ENCODE data around the gene KCNQ5.

DNA sequence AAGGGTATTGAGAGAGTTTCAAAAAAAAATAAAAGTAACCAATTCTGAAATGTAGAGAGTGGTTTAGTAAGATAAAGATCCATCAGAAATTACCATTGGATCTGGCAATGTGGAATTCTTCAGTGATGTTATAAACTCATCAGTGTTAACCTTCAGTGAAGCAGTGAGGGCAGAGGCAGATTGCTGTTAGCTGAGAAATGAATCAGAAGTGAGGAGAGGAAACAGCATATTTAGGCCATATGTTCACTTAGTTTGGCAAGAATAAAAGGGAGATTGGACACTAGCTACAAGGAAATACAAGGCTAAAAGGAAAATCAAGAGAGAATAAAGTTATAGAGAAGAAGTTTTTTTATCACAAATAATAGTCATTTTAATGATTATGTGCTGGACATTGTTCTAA is 9.6 kb downstream of the KCNQ5 start:
- TF ChIP-seq, protein P1, sequence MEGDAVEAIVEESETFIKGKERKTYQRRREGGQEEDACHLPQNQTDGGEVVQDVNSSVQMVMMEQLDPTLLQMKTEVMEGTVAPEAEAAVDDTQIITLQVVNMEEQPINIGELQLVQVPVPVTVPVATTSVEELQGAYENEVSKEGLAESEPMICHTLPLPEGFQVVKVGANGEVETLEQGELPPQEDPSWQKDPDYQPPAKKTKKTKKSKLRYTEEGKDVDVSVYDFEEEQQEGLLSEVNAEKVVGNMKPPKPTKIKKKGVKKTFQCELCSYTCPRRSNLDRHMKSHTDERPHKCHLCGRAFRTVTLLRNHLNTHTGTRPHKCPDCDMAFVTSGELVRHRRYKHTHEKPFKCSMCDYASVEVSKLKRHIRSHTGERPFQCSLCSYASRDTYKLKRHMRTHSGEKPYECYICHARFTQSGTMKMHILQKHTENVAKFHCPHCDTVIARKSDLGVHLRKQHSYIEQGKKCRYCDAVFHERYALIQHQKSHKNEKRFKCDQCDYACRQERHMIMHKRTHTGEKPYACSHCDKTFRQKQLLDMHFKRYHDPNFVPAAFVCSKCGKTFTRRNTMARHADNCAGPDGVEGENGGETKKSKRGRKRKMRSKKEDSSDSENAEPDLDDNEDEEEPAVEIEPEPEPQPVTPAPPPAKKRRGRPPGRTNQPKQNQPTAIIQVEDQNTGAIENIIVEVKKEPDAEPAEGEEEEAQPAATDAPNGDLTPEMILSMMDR (IDR thresholded peaks at IDR 0.05) = no peak
- TF ChIP-seq EP300 (IDR thresholded peaks at IDR 0.05; ENCODE audit: low read depth) (no peak), POLR2AphosphoS5 (IDR thresholded peaks at IDR 0.05) (no peak)

All from transverse colon (tissue), 4 donors.